Measurements from ENCODE around the gene ARAP1. TPM values are rescaled to one million over a fixed set of nuclear protein-coding genes. Genes with fewer than 3 reads are reported as not detected.

Gene ARAP1
- polyA plus RNA-seq, 3 donors: 48.7 to 487 (median 79.0) TPM

GRCh38 chr11:72695354-72695753 is 56.9 kb downstream of the ARAP1 start:
- Mint-ChIP-seq H3K27ac (peak overlapping the region in 2 of 7 donors; percentile 39 to 77), H3K36me3 (peaks cover 96 to 100% of the 10 kb centered on the region in 2 donors), H3K27me3 (ENCODE audit: low read depth in 3 of 3) (no peaks in the 10 kb centered on the region), H3K4me1 (no peaks in the 10 kb centered on the region), H3K9me3 (peaks cover 0 to 2% (median 0%) of the 10 kb centered on the region in 7 donors), H3K4me3 (no peak overlapping the region)
- Histone ChIP-seq H3K27me3 (ENCODE audit: control insufficient read depth in 2 of 2, insufficient read depth in 2 of 2, low read length in 2 of 2) (no peaks in the 10 kb centered on the region), H3K79me2 (ENCODE audit: insufficient read depth, low read length) (peaks cover 41% of the 10 kb centered on the region), H3K4me2 (replicated peaks; ENCODE audit: extremely low read depth, low read length, poor library complexity, severe bottlenecking) (no peak overlapping the region), H4K20me1 (ENCODE audit: insufficient read depth, low read length) (peaks cover 100% of the 10 kb centered on the region), H3K9me3 (replicated peaks in 1 of 2; ENCODE audit: control insufficient read depth in 1 of 2, insufficient read depth in 1 of 2, low read length in 2 of 2) (no peaks in the 10 kb centered on the region), H2AFZ (ENCODE audit: insufficient read depth, low read depth, low read length, poor library complexity, severe bottlenecking) (no peak overlapping the region), H3K4me3 (replicated peaks in 1 of 3; ENCODE audit: low read depth in 2 of 3, low read length in 3 of 3) (no peak overlapping the region), H3K9ac (ENCODE audit: insufficient read depth, low read length, poor library complexity, severe bottlenecking) (no peak overlapping the region), H3K27ac (ENCODE audit: low read depth in 1 of 2, low read length in 2 of 2) (peak overlapping the region in 1 of 2 donors; percentile 36), H3K4me1 (ENCODE audit: control insufficient read depth in 1 of 2, insufficient read depth in 2 of 2, low read length in 2 of 2) (no peaks in the 10 kb centered on the region), H3K36me3 (replicated peaks in 1 of 2; ENCODE audit: control insufficient read depth in 1 of 2, insufficient read depth in 2 of 2, low read length in 2 of 2) (peaks cover 100% of the 10 kb centered on the region in 2 donors)
- intact Hi-C loops (cut with micrococcal nuclease): no loop called here
- WGBS (ENCODE audit: insufficient coverage): 95% methylated on average over 6 of the region's 7 CpGs
- DNase-seq: no peak
- no peak for TF ChIP-seq CTCF (IDR thresholded peaks at IDR 0.05)

- Histone ChIP-seq H3K4me1 (ENCODE audit: control insufficient read depth in 1 of 2, insufficient read depth in 2 of 2, low read length in 2 of 2) (no peaks in the 10 kb centered on the region), H3K9me3 (replicated peaks in 1 of 2; ENCODE audit: control insufficient read depth in 1 of 2, insufficient read depth in 1 of 2, low read length in 2 of 2) (no peaks in the 10 kb centered on the region), H4K20me1 (ENCODE audit: insufficient read depth, low read length) (peaks cover 100% of the 10 kb centered on the region), H3K9ac (ENCODE audit: insufficient read depth, low read length, poor library complexity, severe bottlenecking) (no peak overlapping the region), H3K4me3 (replicated peaks in 1 of 3; ENCODE audit: low read depth in 2 of 3, low read length in 3 of 3) (no peak overlapping the region), H3K27ac (ENCODE audit: low read depth in 1 of 2, low read length in 2 of 2) (no peak overlapping the region), H3K79me2 (ENCODE audit: insufficient read depth, low read length) (peaks cover 25% of the 10 kb centered on the region), H2AFZ (ENCODE audit: insufficient read depth, low read depth, low read length, poor library complexity, severe bottlenecking) (no peak overlapping the region), H3K4me2 (replicated peaks; ENCODE audit: extremely low read depth, low read length, poor library complexity, severe bottlenecking) (no peak overlapping the region), H3K27me3 (ENCODE audit: control insufficient read depth in 2 of 2, insufficient read depth in 2 of 2, low read length in 2 of 2) (no peaks in the 10 kb centered on the region), H3K36me3 (replicated peaks in 1 of 2; ENCODE audit: control insufficient read depth in 1 of 2, insufficient read depth in 2 of 2, low read length in 2 of 2) (peaks cover 100% of the 10 kb centered on the region in 2 donors)
- Mint-ChIP-seq H3K4me1 (no peaks in the 10 kb centered on the region), H3K27me3 (ENCODE audit: low read depth in 3 of 3) (no peaks in the 10 kb centered on the region), H3K27ac (peak overlapping the region in 3 of 7 donors; percentile 15 to 75 (median 37)), H3K9me3 (no peaks in the 10 kb centered on the region), H3K4me3 (no peak overlapping the region), H3K36me3 (peaks cover 96 to 100% of the 10 kb centered on the region in 2 donors)
- 98% methylated on average over 19 of the region's 19 CpGs for WGBS (ENCODE audit: insufficient coverage)
- TF ChIP-seq CTCF (IDR thresholded peaks at IDR 0.05): no peak
- intact Hi-C loops (cut with micrococcal nuclease): no loop called here
- DNase-seq: no peak
Observed at GRCh38 chr11:72693271-72693968, 58.8 kb downstream of the ARAP1 start.
